ENCODE data around the gene NEUROG1. TPM values are rescaled to one million over a fixed set of nuclear protein-coding genes. Genes with fewer than 3 reads are reported as not detected.

NEUROG1 gene
- total RNA-seq, 3 donors from 2014 or later, result not detected

- no peak for TF ChIP-seq POLR2AphosphoS5 (IDR thresholded peaks at IDR 0.05)
- H3K4me1 ChIP-seq, result no peaks in the 10 kb centered on the region
- no peaks in the 10 kb centered on the region for H3K36me3 ChIP-seq
- no peak overlapping the region for H3K27ac ChIP-seq
- no peak for DNase-seq (ENCODE audit: low spot score in 2 of 2)
- intact Hi-C loops (cut with DNase I; ENCODE audit: low total_unique reads), result no loop called here
- no peaks in the 10 kb centered on the region for H3K27me3 ChIP-seq
- H3K4me3 ChIP-seq, result no peak overlapping the region
- H3K9me3 ChIP-seq, result no peaks in the 10 kb centered on the region
Measured at GRCh38 chr5:135504376-135504775, 31.4 kb downstream of the NEUROG1 start.

GRCh38 chr5:135503871-135504270 lies 31.9 kb downstream of the NEUROG1 start:
- Histone ChIP-seq H3K4me1 (no peaks in the 10 kb centered on the region), H3K36me3 (no peaks in the 10 kb centered on the region), H3K27me3 (no peaks in the 10 kb centered on the region), H3K27ac (no peak overlapping the region), H3K4me3 (no peak overlapping the region), H3K9me3 (no peaks in the 10 kb centered on the region)
- DNase-seq (ENCODE audit: low spot score in 2 of 2), result no peak
- intact Hi-C loops (cut with DNase I; ENCODE audit: low total_unique reads), result no loop called here
- TF ChIP-seq POLR2AphosphoS5 (IDR thresholded peaks at IDR 0.05) (no peak), CTCF (IDR thresholded peaks at IDR 0.05) (no peak), POLR2A (IDR thresholded peaks at IDR 0.05) (no peak)

GRCh38 chr5:135502836-135503520 lies 32.8 kb downstream of the NEUROG1 start:
- Histone ChIP-seq H3K4me1 (no peaks in the 10 kb centered on the region), H3K36me3 (no peaks in the 10 kb centered on the region), H3K27ac (no peak overlapping the region), H3K27me3 (no peaks in the 10 kb centered on the region), H3K9me3 (no peaks in the 10 kb centered on the region), H3K4me3 (no peak overlapping the region)
- no peak for DNase-seq (ENCODE audit: low spot score in 2 of 2)
- intact Hi-C loops (cut with DNase I; ENCODE audit: low total_unique reads), result no loop called here
- TF ChIP-seq CTCF (IDR thresholded peaks at IDR 0.05) (no peak), POLR2AphosphoS5 (IDR thresholded peaks at IDR 0.05) (no peak), POLR2A (IDR thresholded peaks at IDR 0.05) (no peak)

GRCh38 chr5:135501965-135502364 lies 33.8 kb downstream of the NEUROG1 start:
- H3K27me3 ChIP-seq, result no peaks in the 10 kb centered on the region
- H3K4me1 ChIP-seq, result no peaks in the 10 kb centered on the region
- intact Hi-C loops (cut with DNase I; ENCODE audit: low total_unique reads), result no loop called here
- H3K36me3 ChIP-seq, result no peaks in the 10 kb centered on the region
- no peak for TF ChIP-seq CTCF (IDR thresholded peaks at IDR 0.05)
- no peak for TF ChIP-seq POLR2A (IDR thresholded peaks at IDR 0.05)
- no peak for TF ChIP-seq POLR2AphosphoS5 (IDR thresholded peaks at IDR 0.05)
- no peak overlapping the region for H3K27ac ChIP-seq
- no peak for DNase-seq (ENCODE audit: low spot score in 2 of 2)
- no peak overlapping the region for H3K4me3 ChIP-seq
- H3K9me3 ChIP-seq, result no peaks in the 10 kb centered on the region

- Histone ChIP-seq H3K4me1 (no peaks in the 10 kb centered on the region), H3K27ac (no peak overlapping the region), H3K9me3 (no peaks in the 10 kb centered on the region), H3K4me3 (no peak overlapping the region), H3K27me3 (no peaks in the 10 kb centered on the region), H3K36me3 (no peaks in the 10 kb centered on the region)
- intact Hi-C loops (cut with DNase I; ENCODE audit: low total_unique reads), result no loop called here
- TF ChIP-seq CTCF (IDR thresholded peaks at IDR 0.05) (no peak), POLR2A (IDR thresholded peaks at IDR 0.05) (no peak), POLR2AphosphoS5 (IDR thresholded peaks at IDR 0.05) (no peak)
- no peak for DNase-seq (ENCODE audit: low spot score in 2 of 2)
Measured at GRCh38 chr5:135498637-135498995, 37.1 kb downstream of the NEUROG1 start.

All from breast epithelium (tissue), 4 donors.